ENCODE results near the gene MT2A. TPM values are rescaled to one million over a fixed set of nuclear protein-coding genes. Genes with fewer than 3 reads are reported as not detected.

MT2A gene
- total RNA-seq, 2 donors from 2014 or later: 549 to 1,013 TPM

DNA sequence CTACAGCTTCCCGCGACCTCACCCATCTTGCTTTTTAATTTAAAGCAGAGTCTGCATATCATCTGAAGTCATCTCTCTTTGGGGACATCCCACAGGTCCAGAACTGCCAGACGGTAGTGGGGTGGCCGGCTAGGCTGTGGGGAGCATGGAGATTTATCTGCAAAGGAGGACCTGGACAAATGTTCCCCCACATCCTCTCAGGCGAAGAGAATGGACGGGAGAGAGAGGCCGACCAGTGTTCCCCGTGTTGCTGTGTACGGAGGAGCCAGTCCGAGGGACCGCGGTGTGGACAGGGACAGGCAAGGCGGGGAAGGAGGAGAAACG lies 23.4 kb downstream of the MT2A start:
- Mint-ChIP-seq H3K4me3 (peak overlapping the region; percentile 66), H3K27ac (no peak overlapping the region), H3K4me1 (ENCODE audit: low read depth in 2 of 2) (peaks cover 12 to 21% of the 10 kb centered on the region in 2 donors), H3K36me3 (no peaks in the 10 kb centered on the region), H3K27me3 (peaks cover 43 to 62% of the 10 kb centered on the region in 2 donors), H3K9me3 (no peaks in the 10 kb centered on the region)
- ATAC-seq (no peak), DNase-seq (ENCODE audit: low spot score) (no peak)

DNA sequence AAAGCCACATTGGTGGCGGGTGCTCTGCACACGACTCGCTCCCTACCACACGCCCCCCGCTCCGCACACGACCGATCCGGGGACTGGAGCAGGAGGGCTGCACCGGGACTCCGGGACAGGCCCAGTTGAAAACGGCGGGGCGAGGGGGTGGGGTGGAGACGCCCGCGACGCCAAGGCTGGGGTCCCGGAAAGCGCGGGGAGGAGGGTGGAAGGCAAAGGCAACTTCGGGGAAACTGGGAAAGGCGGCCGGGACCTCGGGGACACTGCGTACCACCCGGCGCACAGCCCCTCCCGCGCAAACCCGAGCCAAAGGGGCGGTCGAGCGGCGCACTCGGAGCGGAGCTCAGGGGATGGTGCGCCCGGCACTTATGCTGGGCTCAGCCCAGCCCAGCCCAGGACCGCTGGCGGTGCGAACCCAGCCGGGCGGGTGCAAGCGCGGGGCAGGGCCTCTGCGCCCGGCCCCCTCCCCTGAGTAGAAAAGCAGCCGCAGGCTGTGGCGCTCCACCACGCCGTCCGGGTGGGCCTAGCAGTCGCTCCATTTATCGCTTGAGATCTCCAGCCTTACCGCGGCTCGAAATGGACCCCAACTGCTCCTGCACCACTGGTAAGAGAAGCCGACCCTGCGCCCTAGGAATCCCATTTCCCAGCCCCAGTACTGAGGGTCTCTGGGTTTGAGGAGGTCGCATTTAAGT lies 23.9 kb downstream of the MT2A start, which contains the start of gene MT1M:
TSS of gene MT1M (plus strand) at position 504 of the 692 bp plus-strand sequence. CDS start at position 577, 73 bp downstream.
- Mint-ChIP-seq H3K27ac (no peak within 1 kb of the TSS), H3K36me3 (no peaks in the 10 kb centered on the region), H3K27me3 (peaks cover 48 to 67% of the 10 kb centered on the region in 2 donors), H3K9me3 (no peaks in the 10 kb centered on the region), H3K4me3 (peak within 1 kb of the TSS; percentile 66), H3K4me1 (ENCODE audit: low read depth in 2 of 2) (peaks cover 12 to 25% of the 10 kb centered on the region in 2 donors)
- DNase-seq (ENCODE audit: low spot score) (no peak), ATAC-seq (peak; percentile 73 to 79)

DNA sequence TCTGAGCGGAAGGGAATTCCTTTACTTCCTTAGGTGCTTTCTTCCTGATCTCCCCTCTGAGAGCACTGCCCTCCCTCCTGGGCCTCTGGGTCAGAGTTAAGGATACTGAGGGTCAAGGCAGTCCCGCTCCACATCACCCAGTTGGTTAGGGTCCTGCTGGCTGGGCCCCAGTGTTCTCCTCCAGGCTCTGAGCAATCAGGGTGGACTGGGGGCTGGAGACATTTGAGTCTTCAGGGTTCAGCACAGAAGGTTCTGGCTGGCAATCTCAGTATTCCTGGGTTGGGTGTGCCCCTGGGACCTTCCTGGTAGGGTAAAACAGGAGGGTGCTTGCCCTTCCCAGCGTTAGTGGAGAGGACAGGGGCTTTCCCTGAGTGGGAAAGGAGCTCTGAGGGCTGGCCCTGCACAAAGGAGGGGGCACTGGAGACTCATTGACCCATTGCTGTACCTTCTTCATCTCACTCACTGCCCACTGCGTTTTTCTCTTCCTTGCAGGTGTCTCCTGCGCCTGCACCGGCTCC lies 24.5 kb downstream of the MT2A start:
- no peak for DNase-seq (ENCODE audit: low spot score)
- Mint-ChIP-seq H3K27me3 (peaks cover 52 to 73% of the 10 kb centered on the region in 2 donors), H3K9me3 (no peaks in the 10 kb centered on the region), H3K27ac (no peak overlapping the region), H3K4me3 (peak overlapping the region; percentile 52), H3K36me3 (no peaks in the 10 kb centered on the region), H3K4me1 (ENCODE audit: low read depth in 2 of 2) (peaks cover 17 to 29% of the 10 kb centered on the region in 2 donors)
- ATAC-seq: no peak

DNA sequence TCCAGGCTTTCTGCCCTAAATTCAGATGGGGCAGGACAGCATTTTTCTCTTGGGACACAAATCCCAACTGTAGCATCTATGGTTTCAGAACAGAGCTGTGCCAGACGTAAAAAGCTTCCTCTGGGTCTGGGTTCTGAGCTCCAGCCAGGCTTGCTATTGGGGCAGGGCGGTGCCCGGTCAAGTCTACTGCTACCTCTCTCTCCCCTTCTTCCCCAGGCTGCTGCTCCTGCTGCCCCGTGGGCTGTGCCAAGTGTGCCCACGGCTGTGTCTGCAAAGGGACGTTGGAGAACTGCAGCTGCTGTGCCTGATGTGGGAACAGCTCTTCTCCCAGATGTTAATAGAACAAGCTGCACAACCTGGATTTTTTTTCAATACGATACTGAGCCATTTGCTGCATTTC lies 25.2 kb downstream of the MT2A start:
- H3K4me1 Mint-ChIP-seq (ENCODE audit: low read depth in 2 of 2): peaks cover 17 to 31% of the 10 kb centered on the region in 2 donors
- DNase-seq (ENCODE audit: low spot score) (no peak), ATAC-seq (no peak)
- H3K9me3 Mint-ChIP-seq: no peaks in the 10 kb centered on the region
- no peaks in the 10 kb centered on the region for H3K36me3 Mint-ChIP-seq
- H3K27ac Mint-ChIP-seq: no peak overlapping the region
- no peak overlapping the region for H3K4me3 Mint-ChIP-seq
- H3K27me3 Mint-ChIP-seq: peaks cover 54 to 74% of the 10 kb centered on the region in 2 donors

DNA sequence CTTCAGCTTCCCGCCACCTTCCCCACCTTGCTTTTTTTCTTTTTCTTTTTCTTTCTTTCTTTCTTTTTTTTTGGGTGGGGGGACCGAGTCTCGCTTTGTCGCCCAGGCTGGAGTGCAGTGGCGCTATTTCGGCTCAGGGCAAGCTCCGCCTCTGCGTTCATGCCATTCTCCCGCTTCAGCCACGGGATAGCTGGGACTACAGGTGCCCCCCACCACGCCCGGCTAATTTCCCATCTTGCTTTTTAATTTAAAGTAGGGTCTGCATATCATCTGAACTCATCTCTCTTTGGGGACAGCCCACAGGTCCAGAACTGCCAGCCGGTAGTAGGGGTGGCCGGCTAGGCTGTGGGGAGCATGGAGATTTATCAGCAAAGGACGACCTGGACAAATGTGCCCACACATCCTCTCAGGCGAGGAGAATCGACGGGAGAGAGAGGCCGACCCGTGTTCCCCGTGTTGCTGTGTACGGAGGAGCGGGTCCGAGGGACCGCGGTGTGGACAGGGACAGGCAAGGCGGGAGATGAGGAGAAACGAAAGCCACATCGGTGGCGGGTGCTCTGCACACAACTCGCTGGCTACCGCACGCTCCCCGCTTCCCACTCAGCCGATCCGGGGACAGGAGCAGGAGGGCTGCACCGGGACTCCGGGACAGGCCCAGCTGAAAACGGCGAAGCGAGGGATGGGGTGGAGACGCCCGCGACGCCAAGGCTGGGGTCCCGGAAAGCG lies 26.5 kb downstream of the MT2A start:
- no peak overlapping the region for H3K27ac Mint-ChIP-seq
- H3K4me1 Mint-ChIP-seq (ENCODE audit: low read depth in 2 of 2): peaks cover 15 to 34% of the 10 kb centered on the region in 2 donors
- H3K4me3 Mint-ChIP-seq: peak overlapping the region; percentile 68
- DNase-seq (ENCODE audit: low spot score) (no peak), ATAC-seq (no peak)
- no peaks in the 10 kb centered on the region for H3K9me3 Mint-ChIP-seq
- H3K36me3 Mint-ChIP-seq: no peaks in the 10 kb centered on the region
- H3K27me3 Mint-ChIP-seq: peaks cover 56 to 73% of the 10 kb centered on the region in 2 donors

DNA sequence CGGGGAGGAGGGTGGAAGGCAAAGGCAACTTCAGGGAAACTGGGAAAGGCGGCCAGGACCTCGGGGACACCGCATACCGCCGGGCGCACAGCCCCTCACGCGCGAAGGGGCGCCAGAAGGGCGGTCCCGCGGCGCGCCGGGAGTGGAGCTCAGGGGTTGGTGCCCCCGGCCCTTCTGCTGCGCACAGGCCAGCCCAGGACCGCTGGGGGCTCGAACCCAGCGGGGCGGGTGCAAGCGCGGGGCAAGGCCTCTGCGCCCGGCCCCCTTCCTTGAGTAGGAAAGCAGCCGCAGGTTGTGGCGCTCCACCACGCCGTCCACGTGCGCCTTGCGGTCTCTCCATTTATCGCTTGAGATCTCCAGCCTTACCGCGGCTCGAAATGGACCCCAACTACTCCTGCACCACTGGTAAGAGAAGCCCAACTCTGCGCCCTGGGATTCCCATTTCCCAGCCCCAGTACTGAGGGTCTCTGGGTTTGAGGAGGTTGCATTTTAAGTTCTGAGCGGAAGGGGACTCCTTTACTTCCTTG lies 27.1 kb downstream of the MT2A start:
- DNase-seq (ENCODE audit: low spot score): no peak
- no peak overlapping the region for H3K27ac Mint-ChIP-seq
- no peak for ATAC-seq
- H3K27me3 Mint-ChIP-seq: peaks cover 56 to 73% of the 10 kb centered on the region in 2 donors
- no peak overlapping the region for H3K4me3 Mint-ChIP-seq
- peaks cover 15 to 31% of the 10 kb centered on the region in 2 donors for H3K4me1 Mint-ChIP-seq (ENCODE audit: low read depth in 2 of 2)
- H3K36me3 Mint-ChIP-seq: no peaks in the 10 kb centered on the region
- no peaks in the 10 kb centered on the region for H3K9me3 Mint-ChIP-seq

DNA sequence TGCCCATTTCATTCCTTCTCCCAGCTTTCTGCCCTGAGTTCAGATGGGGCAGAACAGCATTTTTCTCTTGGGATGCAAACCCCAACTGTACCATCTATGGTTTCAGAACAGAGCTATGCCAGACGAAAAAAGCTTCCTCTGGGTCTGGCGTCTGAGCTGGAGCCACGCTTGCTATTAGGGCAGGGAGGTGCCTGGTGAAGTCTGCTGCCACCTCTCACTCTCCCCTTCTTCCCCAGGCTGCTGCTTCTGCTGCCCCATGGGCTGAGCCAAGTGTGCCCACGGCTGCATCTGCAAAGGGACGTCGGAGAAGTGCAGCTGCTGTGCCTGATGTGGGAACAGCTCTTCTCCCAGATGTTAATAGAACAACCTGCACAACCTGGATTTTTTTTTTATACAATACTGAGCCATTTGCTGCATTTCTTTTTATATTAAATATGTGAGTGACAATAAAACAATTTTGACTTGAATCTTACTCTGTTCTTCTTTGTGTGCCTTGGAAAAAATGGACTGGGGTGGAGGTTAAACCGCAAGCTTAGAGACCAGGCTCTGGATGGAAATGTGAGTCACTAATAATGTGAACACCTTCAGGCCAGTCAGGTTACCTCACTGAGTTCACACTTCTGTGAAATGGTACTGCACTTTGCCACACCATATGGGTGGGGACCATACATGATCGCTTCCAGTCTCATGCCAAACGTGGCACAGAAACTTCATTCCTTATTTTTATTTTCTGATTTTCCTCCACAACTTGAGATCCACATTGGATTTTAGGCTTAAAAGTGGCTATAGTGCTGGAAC lies 28.4 kb downstream of the MT2A start:
- H3K27me3 Mint-ChIP-seq: peaks cover 51 to 70% of the 10 kb centered on the region in 2 donors
- no peak overlapping the region for H3K27ac Mint-ChIP-seq
- DNase-seq (ENCODE audit: low spot score): no peak
- no peaks in the 10 kb centered on the region for H3K9me3 Mint-ChIP-seq
- no peak for ATAC-seq
- no peak overlapping the region for H3K4me3 Mint-ChIP-seq
- H3K4me1 Mint-ChIP-seq (ENCODE audit: low read depth in 2 of 2): peaks cover 15 to 30% of the 10 kb centered on the region in 2 donors
- H3K36me3 Mint-ChIP-seq: no peaks in the 10 kb centered on the region

DNA sequence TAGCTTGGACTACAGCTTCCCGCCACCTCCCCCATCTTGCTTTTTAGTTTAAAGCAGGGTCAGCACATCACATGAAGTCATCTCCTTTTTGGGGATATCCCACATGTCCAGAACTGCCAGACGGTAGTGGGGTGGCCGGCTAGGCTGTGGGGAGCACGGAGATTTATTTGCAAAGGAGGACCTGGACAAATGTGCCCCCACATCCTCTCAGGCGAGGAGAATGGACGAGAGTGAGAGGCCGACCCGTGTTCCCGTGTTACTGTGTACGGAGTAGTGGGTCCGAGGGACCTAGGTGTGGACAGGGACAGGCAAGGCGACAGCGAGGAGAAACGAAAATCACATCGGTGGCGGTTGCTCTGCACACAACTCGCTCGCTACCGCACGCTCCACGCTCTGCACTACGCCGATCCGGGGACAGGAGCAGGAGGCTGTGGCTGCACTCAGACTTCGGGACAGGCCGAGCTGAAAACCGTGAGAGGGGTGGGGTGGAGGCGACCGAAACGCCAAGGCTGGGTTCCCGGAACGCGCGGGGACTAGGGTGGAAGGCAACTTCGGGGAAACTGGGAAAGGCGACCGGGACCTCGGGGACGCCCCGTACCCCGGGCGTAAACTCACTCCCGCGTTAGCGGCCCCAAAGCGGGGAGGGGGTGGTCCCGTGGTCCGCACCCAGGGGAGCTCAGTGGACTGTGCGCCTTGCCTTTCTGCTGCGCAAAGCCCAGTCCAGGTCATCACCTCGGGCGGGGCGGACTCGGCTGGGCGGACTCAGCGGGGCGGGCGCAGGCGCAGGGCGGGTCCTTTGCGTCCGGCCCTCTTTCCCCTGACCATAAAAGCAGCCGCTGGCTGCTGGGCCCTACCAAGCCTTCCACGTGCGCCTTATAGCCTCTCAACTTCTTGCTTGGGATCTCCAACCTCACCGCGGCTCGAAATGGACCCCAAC lies 29.7 kb downstream of the MT2A start, which contains the start of gene MT1A:
TSS of gene MT1A (plus strand) at position 853 of the 937 bp plus-strand sequence. CDS start at position 926, 73 bp downstream.
- no peak within 1 kb of the TSS for H3K27ac Mint-ChIP-seq

DNA sequence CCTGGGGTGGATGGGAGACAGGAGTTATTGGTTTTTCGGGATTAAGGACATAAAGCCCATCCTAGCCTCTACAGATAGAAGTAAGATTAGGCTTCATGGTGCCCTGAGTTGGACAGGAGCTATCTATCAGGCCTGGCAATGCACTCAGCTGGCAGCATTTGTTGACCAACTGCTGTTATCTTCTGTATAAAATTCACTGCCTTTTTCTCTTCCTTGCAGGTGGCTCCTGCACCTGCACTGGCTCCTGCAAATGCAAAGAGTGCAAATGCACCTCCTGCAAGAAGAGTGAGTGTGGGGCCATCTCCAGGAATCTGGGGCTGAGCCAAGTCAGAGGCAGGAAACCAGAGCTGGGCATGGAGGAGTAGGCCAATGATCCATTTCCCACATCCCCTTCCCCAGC lies 30.7 kb downstream of the MT2A start:
- no peaks in the 10 kb centered on the region for H3K36me3 Mint-ChIP-seq
- ATAC-seq (no peak), DNase-seq (ENCODE audit: low spot score) (no peak)
- H3K4me3 Mint-ChIP-seq: no peak overlapping the region
- H3K27me3 Mint-ChIP-seq: peaks cover 41 to 58% of the 10 kb centered on the region in 2 donors
- H3K4me1 Mint-ChIP-seq (ENCODE audit: low read depth in 2 of 2): peaks cover 31 to 41% of the 10 kb centered on the region in 2 donors
- no peaks in the 10 kb centered on the region for H3K9me3 Mint-ChIP-seq
- H3K27ac Mint-ChIP-seq: no peak overlapping the region

More for the DNA sequence above, 29.7 kb downstream of the MT2A start, which contains the start of gene MT1A:
- Mint-ChIP-seq H3K4me1 (ENCODE audit: low read depth in 2 of 2) (peaks cover 26 to 35% of the 10 kb centered on the region in 2 donors), H3K4me3 (peak within 1 kb of the TSS; percentile 61), H3K9me3 (no peaks in the 10 kb centered on the region), H3K36me3 (no peaks in the 10 kb centered on the region), H3K27me3 (peaks cover 48 to 66% of the 10 kb centered on the region in 2 donors)
- ATAC-seq (peak; percentile 64 to 82), DNase-seq (ENCODE audit: low spot score) (peak; percentile 78)

DNA sequence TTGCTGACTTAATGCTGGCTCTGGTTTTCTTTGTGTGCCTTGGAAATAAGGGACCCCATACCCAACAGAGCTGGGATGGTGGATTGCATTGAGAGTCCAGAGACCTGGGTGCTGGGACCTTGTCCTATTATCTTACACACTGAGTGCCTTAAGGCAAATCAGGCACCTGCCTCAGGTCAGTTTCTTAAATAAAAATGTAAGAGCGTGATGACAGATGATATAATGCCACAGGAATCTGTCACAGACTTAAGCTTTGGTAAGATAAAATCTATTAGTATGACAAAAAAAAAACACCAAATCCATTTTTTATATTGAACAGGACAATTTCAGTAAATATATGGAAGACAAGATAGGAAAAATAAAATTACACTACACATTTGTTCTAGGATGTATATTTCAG lies 31.7 kb downstream of the MT2A start:
- Mint-ChIP-seq H3K4me3 (no peak overlapping the region), H3K9me3 (no peaks in the 10 kb centered on the region), H3K27ac (no peak overlapping the region), H3K4me1 (ENCODE audit: low read depth in 2 of 2) (peaks cover 31 to 38% of the 10 kb centered on the region in 2 donors), H3K36me3 (no peaks in the 10 kb centered on the region), H3K27me3 (peaks cover 36 to 58% of the 10 kb centered on the region in 2 donors)
- DNase-seq (ENCODE audit: low spot score): no peak
- ATAC-seq: no peak

DNA sequence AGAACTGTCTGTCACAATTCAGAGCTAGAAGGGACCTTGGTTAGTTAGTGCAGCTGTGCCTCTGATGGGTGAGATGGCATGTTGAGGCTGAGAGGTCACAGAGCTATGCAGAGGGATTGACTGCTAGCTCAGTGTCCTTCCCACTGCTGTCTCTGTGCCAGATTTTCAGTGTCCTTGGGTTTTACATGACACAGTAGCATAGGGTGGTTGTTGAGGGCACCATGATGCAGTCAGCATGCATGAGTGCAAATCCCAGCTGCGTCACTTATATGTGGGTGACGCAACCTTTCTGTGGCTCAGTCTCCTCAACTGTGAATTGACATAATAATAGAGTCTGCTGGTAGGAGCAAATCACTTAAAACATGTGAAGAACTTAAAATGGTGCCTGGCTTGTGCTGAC lies 32.8 kb downstream of the MT2A start:
- no peak for ATAC-seq
- H3K27me3 Mint-ChIP-seq: peaks cover 31 to 59% of the 10 kb centered on the region in 2 donors
- H3K4me3 Mint-ChIP-seq: no peak overlapping the region
- no peaks in the 10 kb centered on the region for H3K36me3 Mint-ChIP-seq
- H3K27ac Mint-ChIP-seq: no peak overlapping the region
- no peaks in the 10 kb centered on the region for H3K9me3 Mint-ChIP-seq
- peaks cover 25 to 37% of the 10 kb centered on the region in 2 donors for H3K4me1 Mint-ChIP-seq (ENCODE audit: low read depth in 2 of 2)
- no peak for DNase-seq (ENCODE audit: low spot score)

DNA sequence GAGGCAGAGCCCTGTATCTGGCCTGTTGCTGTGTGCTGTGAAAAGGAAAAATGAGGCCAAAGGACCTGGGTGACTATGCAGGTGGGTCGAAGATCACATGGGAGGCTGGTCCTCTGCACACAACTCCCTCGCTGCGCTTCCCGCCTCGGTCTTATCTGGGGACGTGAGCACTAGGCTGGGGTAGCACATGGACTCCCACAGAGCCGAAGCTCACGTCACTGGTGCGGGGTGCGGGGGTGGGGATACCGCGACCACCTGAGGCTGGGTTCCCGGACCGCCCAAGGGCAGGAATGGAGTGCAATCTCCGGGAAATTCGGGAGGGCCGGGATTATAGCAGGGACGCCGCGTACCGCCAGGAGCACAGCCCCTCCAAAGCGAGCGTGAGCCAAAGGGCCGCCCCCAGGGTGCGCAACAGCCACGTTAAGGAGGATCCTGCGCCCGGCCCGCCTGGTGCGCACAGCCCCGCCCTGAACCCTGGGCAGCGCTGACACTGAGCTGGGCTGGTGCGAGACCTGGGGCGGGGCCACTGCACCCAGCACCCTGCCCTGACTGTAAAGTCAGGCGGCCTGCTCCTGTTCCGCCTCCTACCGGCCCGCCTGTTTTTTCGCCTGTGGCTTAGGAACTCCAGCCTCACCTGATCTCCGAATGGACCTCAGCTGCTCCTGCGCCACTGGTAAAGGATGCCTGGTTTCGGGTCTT lies 34.8 kb downstream of the MT2A start:
- Mint-ChIP-seq H3K36me3 (no peaks in the 10 kb centered on the region), H3K4me3 (peak overlapping the region; percentile 65), H3K9me3 (no peaks in the 10 kb centered on the region), H3K27ac (no peak overlapping the region), H3K27me3 (peaks cover 19 to 48% of the 10 kb centered on the region in 2 donors), H3K4me1 (ENCODE audit: low read depth in 2 of 2) (peaks cover 20 to 27% of the 10 kb centered on the region in 2 donors)
- DNase-seq (ENCODE audit: low spot score) (peak; percentile 90), ATAC-seq (peak; percentile 99 to 100)
